GM12865 (cell line): ENCODE results near the gene UBQLN3.

ENCODE experiments used
- DNase-seq: peaks from one replicate; pipeline ENCODE4 v3.0.0; 2010; ENCODE audit warnings: low read depth
- H3K4me3 ChIP-seq: 2 replicates; pipeline ENCODE4 v1.5.1; 2011; ENCODE audit warnings: mild to moderate bottlenecking, low read depth, low read length, control low read depth
- CTCF ChIP-seq: IDR thresholded peaks from 2 replicates; pipeline ENCODE4 v1.5.1; 2011; ENCODE audit warnings: low read length, control low read depth, low read depth, inconsistent platforms; ENCODE audit not compliant: insufficient read depth; ENCODE audit errors: missing control alignments

UBQLN3 gene

DNA sequence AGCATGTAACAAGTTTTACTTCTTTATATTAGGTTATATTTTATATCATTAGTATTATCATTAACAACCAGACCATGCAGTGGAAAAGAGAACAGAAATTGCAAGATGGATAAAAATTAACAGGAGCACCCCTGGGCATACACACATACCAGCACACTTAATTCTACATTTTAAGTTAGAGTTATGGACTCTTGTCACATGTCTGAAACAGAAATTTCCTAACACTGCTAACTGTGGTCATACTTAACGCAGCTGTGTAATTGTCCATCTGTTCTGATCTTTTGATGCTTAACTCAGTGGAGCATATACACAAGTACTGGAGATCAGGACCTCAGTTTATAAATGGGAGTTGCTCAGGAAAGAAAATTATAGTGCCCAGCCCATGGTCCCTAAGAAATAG lies 38.2 kb upstream of the UBQLN3 start:
- no peak overlapping the region for H3K4me3 ChIP-seq
- no peak for TF ChIP-seq CTCF
- DNase-seq, result no peak

- DNase-seq, result no peak
- no peak for TF ChIP-seq CTCF
- no peak overlapping the region for H3K4me3 ChIP-seq
Measured at GRCh38 chr11:5546457-5546856, 36.7 kb upstream of the UBQLN3 start.

DNA sequence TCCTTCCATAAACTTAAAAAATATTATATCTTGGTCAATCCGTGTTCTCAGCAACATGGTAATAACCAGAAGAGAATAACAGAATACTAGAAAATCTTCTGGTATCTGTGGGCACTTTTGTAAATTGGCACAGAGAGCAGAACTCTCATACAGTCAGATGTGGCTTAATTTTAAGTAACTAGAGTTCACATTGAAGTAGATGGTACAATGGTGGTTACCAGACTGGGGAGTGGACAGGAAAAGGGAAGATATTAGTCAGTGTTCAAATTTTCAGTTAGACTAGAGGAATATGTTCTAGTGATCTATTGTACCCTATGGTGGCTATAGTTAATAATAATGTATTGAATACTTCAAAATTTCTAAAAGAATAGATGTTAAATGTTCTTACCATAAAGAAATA lies 31.7 kb upstream of the UBQLN3 start:
- H3K4me3 ChIP-seq, result no peak overlapping the region
- TF ChIP-seq CTCF, result no peak
- no peak for DNase-seq

- no peak overlapping the region for H3K4me3 ChIP-seq
- DNase-seq, result no peak
- TF ChIP-seq CTCF, result no peak
Measured at GRCh38 chr11:5536482-5536881, 26.7 kb upstream of the UBQLN3 start.

DNA sequence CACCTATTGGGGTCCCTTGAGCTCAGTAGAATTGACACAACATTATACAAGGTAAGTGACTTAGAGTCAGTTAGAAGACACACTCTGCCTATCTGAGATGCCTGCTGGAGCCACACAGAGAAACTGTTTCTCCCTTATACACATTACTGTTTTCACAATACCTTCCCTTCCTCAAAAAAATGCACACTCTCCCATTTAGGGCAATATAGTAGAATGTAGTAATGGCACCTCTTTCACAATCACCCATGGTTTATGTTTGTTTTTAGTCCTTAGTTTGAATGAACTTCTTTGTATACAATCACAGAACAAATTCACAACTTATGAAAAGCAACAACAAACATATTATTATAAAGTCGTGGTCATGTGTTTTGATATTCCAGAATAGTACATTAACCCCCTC lies 24.3 kb upstream of the UBQLN3 start:
- no peak for DNase-seq
- TF ChIP-seq CTCF, result no peak
- H3K4me3 ChIP-seq, result no peak overlapping the region

DNA sequence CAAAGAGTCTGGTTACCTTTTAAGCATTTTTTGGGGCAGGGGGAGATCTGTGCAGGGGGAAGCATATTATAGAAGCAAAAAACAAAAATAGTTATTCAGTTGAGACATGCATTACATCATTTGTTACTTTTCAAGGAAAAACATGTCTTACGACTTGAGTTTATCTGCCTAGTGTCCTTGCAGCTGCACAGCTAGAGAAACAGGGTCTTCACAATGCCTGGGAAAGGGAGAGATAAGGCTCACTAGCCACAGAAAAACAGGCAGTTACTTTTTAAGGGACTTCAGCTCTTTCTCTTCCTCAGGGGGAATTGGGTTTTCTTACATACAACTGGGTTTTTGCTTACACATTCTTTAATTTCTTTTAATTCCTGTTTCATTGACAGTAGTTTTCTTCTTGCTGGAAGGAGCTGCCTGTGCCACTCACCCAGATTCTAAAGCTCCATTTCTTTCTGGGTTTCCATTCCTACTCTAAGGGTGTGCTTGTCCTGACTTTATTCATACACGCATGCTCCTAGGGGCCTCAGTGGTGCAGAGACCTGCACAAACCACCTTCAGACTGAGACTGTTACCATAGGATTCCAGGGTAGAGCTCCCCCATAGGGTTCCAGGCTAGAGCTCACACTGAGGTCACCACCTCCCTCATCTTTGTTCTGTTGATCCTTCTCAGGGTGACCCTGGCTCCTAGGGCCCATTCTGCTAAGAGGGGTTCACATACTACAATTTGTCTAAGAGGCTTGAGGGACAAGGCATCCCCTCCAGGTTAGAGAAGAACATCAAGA lies 21.5 kb upstream of the UBQLN3 start:
- no peak overlapping the region for H3K4me3 ChIP-seq
- DNase-seq, result no peak
- no peak for TF ChIP-seq CTCF

GRCh38 chr11:5528495-5528894 lies 18.7 kb upstream of the UBQLN3 start:
- no peak overlapping the region for H3K4me3 ChIP-seq
- no peak for TF ChIP-seq CTCF
- no peak for DNase-seq
